HCT116 (cell line): ENCODE data around the gene TOP1. TPM values are rescaled to one million over a fixed set of nuclear protein-coding genes. Genes with fewer than 3 reads are reported as not detected.
A peak's percentile ranks its signal among the peaks of the same experiment; 100 is the strongest.

Experiments
- ATAC-seq: fragments of 200-7000 bp; cut with Tn5 transposase; 2 replicates; pipeline ENCODE4 v1.9.1; 2020; ENCODE audit warnings: mild to moderate bottlenecking, moderate library complexity
- BruUV-seq: library from RNA; stranded (reverse); fragments of 400-500 nt; replicated peaks from 2 replicates; lab custom pipeline; 2021; lab: Mats Ljungman, UMichigan
- CTCF ChIA-PET: fragments of 300-600 bp; sonication (Branson Sonifier 250); formaldehyde crosslinking; loops from one replicate; lab custom pipeline; 2021; ENCODE audit warnings: antibody characterized with exemption; lab: Charles Lee
- POLR2A ChIA-PET: fragments of 300-600, 350-600 bp; sonication (Branson Sonifier 250); formaldehyde crosslinking; loops from one replicate; lab custom pipeline; 2021; ENCODE audit warnings: antibody characterized with exemption; lab: Charles Lee
- RAD21 ChIA-PET, 2 experiments: fragments of 300-600 bp; sonication (Branson Sonifier 250); formaldehyde crosslinking; loops; one replicate each; lab custom pipeline; 2023; ENCODE audit warnings: low total read pairs in 2 of 2; ENCODE audit not compliant: uncharacterized antibody in 2 of 2, unreplicated experiment in 2 of 2, low non-redundant PET in 1 of 2; lab: Charles Lee
- DNase-seq: peaks from one replicate; pipeline ENCODE4 v3.0.0-alpha.2; 2010; ENCODE audit warnings: low read depth, low spot score
- H2AFZ ChIP-seq: fragments of 200-600 bp; shearing (Covaris generic), sonication (generic); 2 replicates; pipeline ENCODE4 v1.6.1; 2017; ENCODE audit warnings: low read depth, mixed run types, mixed read lengths, antibody characterized with exemption, low read length; ENCODE audit not compliant: poor library complexity, severe bottlenecking
- H3K27ac ChIP-seq: 2 replicates; pipeline ENCODE4 v1.5.1; 2012; ENCODE audit warnings: low read depth, low read length
- H3K27me3 ChIP-seq: fragments of 200-600 bp; sonication (generic); 2 replicates; pipeline ENCODE4 v1.6.1; 2016; ENCODE audit warnings: mixed run types, low read length, mixed read lengths; ENCODE audit not compliant: insufficient read depth
- H3K36me3 ChIP-seq, 2 experiments: fragments of 200-500 bp in 1 of 2; fragments of 200-600 bp in 1 of 2; sonication (Bioruptor generic) in 1 of 2; sonication (generic) in 1 of 2; 2 replicates each; pipeline versions ENCODE4 v1.5.1 to v1.6.1; 2014 to 2016; ENCODE audit warnings: low read length in 2 of 2, inconsistent platforms in 1 of 2, mixed read lengths in 1 of 2, mixed run types in 1 of 2; ENCODE audit not compliant: insufficient read depth in 2 of 2, control insufficient read depth in 1 of 2
- H3K4me1 ChIP-seq, 2 experiments: fragments of 200-600 bp in 1 of 2; sonication (generic) in 1 of 2; 2 replicates each; pipeline versions ENCODE4 v1.5.1 to v1.6.1; 2012 to 2017; ENCODE audit warnings: low read length in 2 of 2, inconsistent platforms in 1 of 2, mild to moderate bottlenecking in 1 of 2, mixed read lengths in 1 of 2, mixed run types in 1 of 2, moderate library complexity in 1 of 2; ENCODE audit not compliant: insufficient read depth in 2 of 2, control insufficient read depth in 1 of 2
- H3K4me2 ChIP-seq: fragments of 200-600 bp; sonication (generic); 2 replicates; pipeline ENCODE4 v1.6.1; 2017; ENCODE audit warnings: mixed run types, low read length, mixed read lengths
- H3K4me3 ChIP-seq, 2 experiments: fragments of 200-600 bp in 1 of 2; sonication (generic) in 1 of 2; replicated peaks in 1 of 2; 2 replicates each; pipeline ENCODE4 v1.5.1; 2011 to 2016; ENCODE audit warnings: low read length in 2 of 2, control low read depth in 1 of 2, low read depth in 1 of 2, mild to moderate bottlenecking in 1 of 2, mixed read lengths in 1 of 2, mixed run types in 1 of 2
- H3K79me2 ChIP-seq: fragments of 200-600 bp; sonication (generic); 2 replicates; pipeline ENCODE4 v1.6.1; 2017; ENCODE audit warnings: mild to moderate bottlenecking, mixed run types, low read length, moderate library complexity, mixed read lengths; ENCODE audit not compliant: insufficient read depth
- H3K9ac ChIP-seq: fragments of 200-600 bp; sonication (generic); 2 replicates; pipeline ENCODE4 v1.6.1; 2016; ENCODE audit warnings: low read length, mixed read lengths
- H3K9me2 ChIP-seq: fragments of 200-600 bp; sonication (generic), shearing (Covaris generic); 2 replicates; pipeline ENCODE4 v1.6.1; 2017; ENCODE audit warnings: mixed run types, mild to moderate bottlenecking, moderate library complexity; ENCODE audit not compliant: insufficient read depth
- H3K9me3 ChIP-seq, 2 experiments: fragments of 200-500 bp in 1 of 2; fragments of 200-600 bp in 1 of 2; sonication (Bioruptor generic) in 1 of 2; sonication (generic) in 1 of 2; 2 replicates each; pipeline ENCODE4 v1.6.1; 2014 to 2017; ENCODE audit warnings: low read length in 2 of 2, mixed read lengths in 2 of 2, inconsistent platforms in 1 of 2, low read depth in 1 of 2, mild to moderate bottlenecking in 1 of 2, mixed run types in 1 of 2, moderate library complexity in 1 of 2; ENCODE audit not compliant: control insufficient read depth in 1 of 2, insufficient read depth in 1 of 2
- H4K20me1 ChIP-seq: fragments of 200-600 bp; sonication (generic), shearing (Covaris generic); 2 replicates; pipeline ENCODE4 v1.6.1; 2017; ENCODE audit warnings: mixed run types, mild to moderate bottlenecking, moderate library complexity; ENCODE audit not compliant: insufficient read depth
- ATF3 ChIP-seq: IDR thresholded peaks from 2 replicates; pipeline ENCODE4 v1.6.1; 2012
- CBX3 ChIP-seq: IDR thresholded peaks from 2 replicates; pipeline ENCODE4 v1.6.1; 2012; ENCODE audit warnings: low read depth
- CTCF ChIP-seq, 3 experiments: fragments of 200-600 bp in 1 of 3; sonication (generic) in 1 of 3; IDR thresholded peaks in 2 of 3; conservative IDR thresholded peaks in 1 of 3; 2 replicates each; pipeline ENCODE4 v1.5.1; 2012 to 2017; ENCODE audit warnings: low read depth in 2 of 3, low read length in 2 of 3, antibody characterized with exemption in 1 of 3, borderline replicate concordance in 1 of 3, control low read depth in 1 of 3, mild to moderate bottlenecking in 1 of 3, mixed read lengths in 1 of 3, mixed run types in 1 of 3, moderate library complexity in 1 of 3; ENCODE audit not compliant: insufficient read depth in 1 of 3
- ELF1 ChIP-seq: IDR thresholded peaks from 2 replicates; pipeline ENCODE4 v1.6.1; 2012; ENCODE audit warnings: low read depth, borderline replicate concordance
- EZH2 ChIP-seq: fragments of 200-600 bp; sonication (generic); IDR thresholded peaks from 2 replicates; pipeline ENCODE4 v1.6.1; 2017; ENCODE audit warnings: antibody characterized with exemption, mixed run types
- JUND ChIP-seq: IDR thresholded peaks from 2 replicates; pipeline ENCODE4 v1.6.1; 2012
- RAD21 ChIP-seq: IDR thresholded peaks from 2 replicates; pipeline ENCODE4 v1.6.1; 2012; ENCODE audit warnings: low read depth, mild to moderate bottlenecking
- REST ChIP-seq: IDR thresholded peaks from 2 replicates; pipeline ENCODE4 v1.6.1; 2012; ENCODE audit warnings: low read depth
- SP1 ChIP-seq: IDR thresholded peaks from 2 replicates; pipeline ENCODE4 v1.6.1; 2012; ENCODE audit warnings: low read depth
- SRF ChIP-seq: IDR thresholded peaks from 2 replicates; pipeline ENCODE4 v1.6.1; 2012; ENCODE audit warnings: low read depth
- TCF7L2 ChIP-seq: IDR thresholded peaks from 2 replicates; pipeline ENCODE4 v1.7.0; 2011; ENCODE audit warnings: borderline replicate concordance, inconsistent platforms; ENCODE audit not compliant: insufficient read depth, insufficient read length; ENCODE audit errors: extremely low read depth
- YY1 ChIP-seq: IDR thresholded peaks from 2 replicates; pipeline ENCODE4 v1.6.1; 2011; ENCODE audit warnings: low read length, low read depth, moderate library complexity, mild to moderate bottlenecking; ENCODE audit not compliant: insufficient replicate concordance; ENCODE audit errors: extremely low read depth
- ZBTB33 ChIP-seq: IDR thresholded peaks from 2 replicates; pipeline ENCODE4 v1.6.1; 2011; ENCODE audit warnings: mild to moderate bottlenecking, low read length, moderate library complexity; ENCODE audit not compliant: insufficient replicate concordance; ENCODE audit errors: extremely low read depth
- ZFX ChIP-seq: fragments of 450-650 bp; IDR thresholded peaks from 2 replicates; pipeline ENCODE4 v1.6.1; 2017
- ZNF274 ChIP-seq: fragments of 200-500 bp; sonication (Bioruptor generic); IDR thresholded peaks from 2 replicates; pipeline ENCODE4 v1.6.1; 2014; ENCODE audit warnings: mild to moderate bottlenecking, low read depth, low read length, inconsistent platforms
- intact Hi-C: fragments of 100-400 bp; cut with micrococcal nuclease; formaldehyde crosslinking; loops from 2 replicates; pipeline ENCODE4 v1.10.0; 2022
- total RNA-seq: library from RNA; stranded (reverse); gene quantifications from one replicate; pipeline ENCODE4 v1.2.1, GENCODE V29; 2021; ENCODE audit not compliant: unreplicated experiment
- TF ChIP-seq, protein P1 (sequence below): IDR thresholded peaks from 2 replicates; pipeline ENCODE4 v1.6.1; 2012

Gene TOP1
- total RNA-seq, 1 experiment from 2014 or later: 190 TPM

DNA sequence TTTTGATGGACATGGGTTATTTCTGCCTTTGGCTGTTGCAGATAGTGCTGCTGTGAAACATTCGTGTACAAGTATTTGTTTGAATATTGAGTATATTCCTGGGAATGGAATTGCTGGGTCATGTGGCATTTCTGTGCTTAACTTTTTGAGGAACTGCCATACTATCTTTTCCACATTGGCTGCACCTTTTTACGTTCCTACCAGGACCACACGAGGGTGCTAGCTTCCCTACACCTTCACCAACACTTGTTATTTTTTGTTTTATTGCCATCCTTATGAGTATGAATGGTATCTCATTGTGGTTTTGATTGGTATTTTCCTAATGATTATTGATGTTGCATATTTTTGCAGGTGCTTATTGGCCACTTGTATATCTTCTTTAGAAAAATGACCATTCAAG lies 60.9 kb downstream of the TOP1 start:
- Histone ChIP-seq H3K9ac (no peak overlapping the region), H3K79me2 (peaks cover 66% of the 10 kb centered on the region), H4K20me1 (peaks cover 9% of the 10 kb centered on the region; the same call in 1 of the 2 replicates), H3K27me3 (no peaks in the 10 kb centered on the region), H2AFZ (no peak overlapping the region), H3K9me2 (no peaks in the 10 kb centered on the region), H3K4me2 (no peak overlapping the region), H3K4me3 (no peak overlapping the region), H3K9me3 (no peaks in the 10 kb centered on the region), H3K36me3 (peaks cover 35 to 51% of the 10 kb centered on the region in 2 experiments), H3K4me1 (no peaks in the 10 kb centered on the region), H3K27ac (no peak overlapping the region)
- DNase-seq (no peak), ATAC-seq (peak; percentile 70)
- CTCF ChIA-PET: interaction anchor here (2.2 kb wide), 1 partner anchor 99 kb away, joined by 9 read pairs; no protein-coding TSS in a partner anchor
- BruUV-seq: no TSS peak
- intact Hi-C loops: no loop called here
- TF ChIP-seq REST: no peak
- peak; percentile 23; the same call in 1 of the 2 replicates for TF ChIP-seq RAD21
- TF ChIP-seq SP1: no peak
- TF ChIP-seq JUND: no peak
- no peak for TF ChIP-seq SRF
- peak in 2 of 3 experiments; percentile 38 to 39; a peak in 3 of 6 replicates for TF ChIP-seq CTCF (IDR thresholded peaks at IDR 0.05 in 2 of 3, conservative IDR thresholded peaks at IDR 0.05 in 1 of 3; ENCODE audit: borderline replicate concordance in 1 of 3, insufficient read depth in 1 of 3, low read depth in 2 of 3, low read length in 2 of 3)
- no peak for TF ChIP-seq ZNF274
- TF ChIP-seq CBX3: no peak
- TF ChIP-seq TCF7L2: no peak
- TF ChIP-seq ZFX: no peak
- TF ChIP-seq ATF3: no peak
- TF ChIP-seq ELF1: no peak
- TF ChIP-seq, protein P1, sequence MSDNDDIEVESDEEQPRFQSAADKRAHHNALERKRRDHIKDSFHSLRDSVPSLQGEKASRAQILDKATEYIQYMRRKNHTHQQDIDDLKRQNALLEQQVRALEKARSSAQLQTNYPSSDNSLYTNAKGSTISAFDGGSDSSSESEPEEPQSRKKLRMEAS: no peak
- TF ChIP-seq ZBTB33: no peak
- TF ChIP-seq EZH2: no peak
- no peak for TF ChIP-seq YY1
- RAD21 ChIA-PET: no interaction called here
- POLR2A ChIA-PET: no interaction called here
